ENCODE data around the gene RNF113B.

RNF113B gene

GRCh38 chr13:98134901-98135300 is 42.2 kb downstream of the RNF113B start:
- DNase-seq = no peak

GRCh38 chr13:98133946-98134345 is 43.1 kb downstream of the RNF113B start:
- no peak for DNase-seq

GRCh38 chr13:98129059-98129746 is 47.9 kb downstream of the RNF113B start:
- DNase-seq = no peak
